Measurements from ENCODE around the gene INTS7.
"Not testable (repeated sequence)": the region's sequence is repeated elsewhere in the genome, so short reads cannot be mapped to it uniquely, and the experiment has no call there.

The INTS7 gene

DNA sequence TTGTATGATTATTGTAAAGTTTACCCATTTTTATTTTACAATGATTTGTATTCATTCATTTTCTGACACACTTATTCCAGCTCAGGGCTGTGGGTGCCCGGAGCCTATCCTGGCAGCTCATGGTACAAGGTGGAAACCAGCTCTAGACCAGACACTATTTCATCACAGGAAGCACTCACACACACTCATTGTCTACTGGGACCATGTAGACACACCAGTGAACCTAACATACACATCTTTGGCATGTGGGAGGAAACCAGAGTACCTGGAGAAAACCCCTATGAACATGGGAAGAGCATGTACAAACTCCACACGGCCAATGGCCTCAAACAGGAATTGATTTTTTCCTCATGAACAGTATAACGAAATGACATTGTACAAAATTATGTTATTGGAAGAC, 2.5 kb upstream of the INTS7 start:
- H3K27ac ChIP-seq = no peak overlapping the region
- no peak for DNase-seq (ENCODE audit: low read depth, low spot score)

DNA sequence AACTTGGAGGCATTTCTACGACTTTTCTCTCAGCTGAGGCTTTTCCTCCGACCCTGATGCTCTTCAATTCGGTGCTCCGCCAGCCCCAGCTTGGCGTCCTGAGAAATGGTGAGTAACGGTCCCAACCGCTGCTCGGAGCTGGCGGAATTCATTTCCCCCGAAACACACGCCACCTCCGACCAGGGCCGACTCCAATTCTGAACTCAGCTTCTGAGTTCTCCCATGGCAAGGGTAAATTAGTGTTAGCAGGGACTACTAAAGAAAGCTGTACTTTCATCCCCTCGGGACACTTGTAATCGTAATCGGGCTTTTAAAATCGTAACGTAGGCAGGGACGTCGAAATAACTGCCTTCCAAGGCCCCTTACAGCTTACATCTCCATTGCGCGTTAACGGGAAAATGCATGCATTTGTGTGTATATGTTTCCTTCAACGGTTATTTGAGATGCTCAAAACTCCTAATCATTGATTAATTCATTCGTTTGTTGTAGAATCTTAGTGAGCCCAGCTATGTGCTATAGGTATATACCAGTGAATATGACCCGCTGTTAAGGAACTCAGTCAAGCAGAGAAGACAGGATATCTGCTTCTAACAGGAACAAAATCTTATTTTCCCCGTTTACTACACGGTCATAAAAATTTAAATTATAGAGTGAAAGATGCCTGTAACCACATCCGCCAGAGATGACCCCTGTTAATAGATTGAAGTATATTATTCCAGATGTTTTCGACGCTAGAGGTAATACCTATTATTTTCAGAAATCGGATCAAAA, 663 bp upstream of the INTS7 start:
- no peak for DNase-seq (ENCODE audit: low read depth, low spot score)
- H3K27ac ChIP-seq = no peak overlapping the region

DNA sequence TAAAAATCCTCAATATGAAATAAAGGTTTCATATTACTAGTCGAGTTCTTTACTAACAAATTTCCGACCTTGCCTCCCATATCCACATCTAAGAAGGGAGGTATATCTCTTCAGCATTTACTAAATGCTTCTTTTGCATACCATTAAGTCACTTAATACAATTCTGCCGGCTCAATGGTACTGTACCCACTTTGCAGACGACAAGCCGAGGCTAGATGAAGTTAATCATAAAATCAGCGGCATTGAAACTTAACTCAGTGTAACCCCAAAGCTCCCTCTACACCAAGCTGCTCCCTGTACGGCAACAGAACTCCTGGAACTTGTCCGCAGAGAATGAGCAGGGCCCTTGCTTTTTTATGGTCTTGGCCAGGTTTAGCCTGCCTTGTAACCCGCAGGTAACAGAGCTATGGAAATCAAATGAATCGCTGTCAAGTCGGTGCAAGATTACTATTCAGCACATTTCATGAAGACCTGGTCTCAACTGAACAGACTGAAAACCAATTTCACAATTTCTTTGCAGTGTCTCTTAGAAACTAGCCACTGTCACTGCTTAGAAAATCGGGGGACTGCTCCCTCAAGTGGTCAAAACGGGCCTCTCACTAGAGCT, 738 bp downstream of the INTS7 start:
- DNase-seq (ENCODE audit: low read depth, low spot score) = no peak
- H3K27ac ChIP-seq = peak overlapping the region; percentile 79

DNA sequence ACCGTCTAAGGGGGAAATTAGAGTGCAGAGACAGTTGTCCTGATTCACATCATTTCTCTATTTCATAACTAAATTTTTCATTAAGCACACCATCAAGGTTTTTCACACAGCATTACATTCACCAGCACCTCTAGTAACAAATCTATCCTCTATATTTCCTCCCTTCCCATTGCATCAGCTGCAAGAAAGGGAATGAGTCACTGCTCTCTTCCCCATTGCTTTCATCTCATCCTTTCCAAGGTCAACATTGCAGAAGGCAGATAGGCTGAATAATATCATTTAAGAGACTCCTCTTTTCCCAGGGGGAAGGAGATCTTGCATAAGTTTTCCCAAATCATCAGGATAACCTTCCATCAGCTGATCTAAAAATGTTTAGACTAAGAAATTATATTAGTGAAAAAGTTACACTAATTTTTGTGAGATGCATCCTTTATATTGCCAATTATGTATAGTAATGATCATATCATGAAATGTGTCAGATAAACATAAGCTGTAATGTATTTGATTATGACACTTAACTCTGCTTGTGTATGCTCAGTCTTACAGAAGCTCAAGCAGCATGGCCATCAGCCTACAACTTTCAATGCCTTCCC, 4.3 kb downstream of the INTS7 start:
- H3K27ac ChIP-seq = peak overlapping the region; percentile 98
- DNase-seq (ENCODE audit: low read depth, low spot score) = peak; percentile 56

DNA sequence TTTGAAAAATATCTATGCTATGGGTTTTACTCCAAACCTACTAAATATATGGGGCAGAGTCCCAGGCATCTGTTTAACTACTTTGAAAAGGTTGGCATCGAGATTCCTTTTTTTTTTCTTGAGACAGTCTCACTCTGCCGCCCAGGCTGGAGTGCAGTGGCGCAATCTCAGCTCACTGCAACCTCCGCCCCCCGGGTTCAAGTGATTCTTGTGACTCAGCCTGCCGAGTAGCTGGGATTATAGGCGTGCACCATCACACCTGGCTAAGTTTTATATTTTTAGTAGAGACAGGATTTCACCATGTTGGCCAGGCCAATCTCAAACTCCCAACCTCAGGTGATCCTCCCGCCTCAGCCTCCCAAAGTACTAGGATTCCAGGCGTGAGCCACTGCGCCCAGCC, 7.6 kb downstream of the INTS7 start:
- DNase-seq (ENCODE audit: low read depth, low spot score); H3K27ac ChIP-seq: not testable (repeated sequence)

DNA sequence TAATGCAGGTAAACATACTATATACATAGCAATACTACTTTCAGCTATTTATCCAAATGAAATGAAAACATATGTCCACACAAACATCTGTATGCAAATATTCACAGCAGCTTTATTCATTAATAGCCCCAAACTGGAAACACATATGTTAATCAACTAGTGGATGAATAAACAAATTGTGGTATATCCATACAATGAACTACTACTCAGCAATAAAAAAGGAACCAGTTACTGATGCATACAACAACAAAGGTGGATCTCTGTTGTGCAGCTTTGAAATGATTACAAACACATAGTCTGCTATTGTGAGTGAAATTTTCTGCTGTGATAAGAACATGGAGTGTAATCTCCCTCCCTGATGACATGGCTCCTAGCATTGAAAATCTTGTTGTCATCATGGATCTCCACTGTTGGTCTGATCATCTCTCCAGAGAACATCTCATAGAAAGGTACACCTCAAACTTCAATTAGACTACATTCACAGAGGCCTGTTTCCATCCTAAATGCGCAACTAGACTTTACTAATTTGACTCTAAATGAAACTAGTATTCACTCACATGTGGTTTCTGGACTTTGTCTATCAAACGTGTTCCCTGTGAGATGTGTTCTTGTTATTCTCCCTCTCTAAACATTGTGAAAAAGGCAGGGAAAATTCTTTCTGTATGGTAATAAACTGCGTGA, 10.7 kb downstream of the INTS7 start:
- H3K27ac ChIP-seq = no peak overlapping the region
- no peak for DNase-seq (ENCODE audit: low read depth, low spot score)

DNA sequence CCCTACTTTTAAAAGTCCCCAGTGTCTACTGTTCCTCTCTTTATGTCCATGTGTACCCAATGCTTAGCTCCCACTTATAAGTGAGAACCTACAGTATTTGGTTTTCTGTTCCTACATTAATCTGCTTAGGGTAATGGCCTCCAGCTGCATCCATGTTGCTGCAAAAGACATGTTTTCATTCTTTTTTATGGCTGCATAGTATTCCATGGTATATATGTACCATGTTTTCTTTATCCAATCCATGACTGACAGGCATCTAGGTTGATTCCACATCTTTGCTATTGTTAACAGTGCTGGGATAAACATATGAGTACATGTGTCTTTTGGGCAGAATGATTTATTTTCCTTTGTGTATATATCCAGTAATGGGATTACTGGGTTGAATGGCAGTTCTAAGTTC, 12.4 kb downstream of the INTS7 start:
- not testable (repeated sequence) for DNase-seq (ENCODE audit: low read depth, low spot score); H3K27ac ChIP-seq

DNA sequence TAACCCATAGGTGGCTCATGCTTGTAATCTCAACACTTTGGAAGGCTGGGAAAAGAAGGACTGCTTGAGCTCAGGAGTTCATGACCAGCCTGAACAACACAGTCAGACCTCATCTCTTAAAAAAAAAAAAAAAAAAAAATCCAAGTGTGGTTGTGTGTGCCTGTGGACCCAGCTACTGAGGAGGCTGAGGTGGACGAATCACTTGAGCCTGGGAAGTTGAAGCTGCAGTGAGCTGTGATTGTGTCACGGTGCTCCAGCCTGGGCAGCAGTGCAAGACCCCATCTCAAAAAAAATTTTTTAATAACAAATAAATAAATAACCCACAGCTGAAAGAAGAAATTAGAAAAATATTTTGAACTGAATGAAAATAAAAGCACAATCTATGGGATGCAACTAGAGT, 13.8 kb downstream of the INTS7 start:
- DNase-seq (ENCODE audit: low read depth, low spot score) = no peak
- H3K27ac ChIP-seq = no peak overlapping the region

DNA sequence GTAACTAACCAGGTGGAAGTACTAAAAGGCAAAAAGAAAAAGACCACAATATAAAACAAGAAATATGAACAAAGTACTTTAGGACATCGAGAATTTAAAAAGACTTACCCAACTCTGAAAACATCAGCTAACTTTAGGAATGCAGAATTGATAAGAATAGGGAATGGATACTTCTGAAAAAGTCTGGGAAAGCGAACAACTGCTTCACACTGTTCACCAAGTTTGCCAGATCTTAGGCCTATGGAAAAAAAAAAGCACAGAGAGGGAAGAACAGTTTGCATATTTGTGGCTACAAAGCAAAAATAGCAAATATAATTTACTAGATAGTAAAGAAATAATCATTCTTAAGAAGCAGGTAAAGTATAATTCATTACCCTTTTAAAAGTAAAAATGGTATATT, 14.4 kb downstream of the INTS7 start:
- no peak for DNase-seq (ENCODE audit: low read depth, low spot score)
- no peak overlapping the region for H3K27ac ChIP-seq

DNA sequence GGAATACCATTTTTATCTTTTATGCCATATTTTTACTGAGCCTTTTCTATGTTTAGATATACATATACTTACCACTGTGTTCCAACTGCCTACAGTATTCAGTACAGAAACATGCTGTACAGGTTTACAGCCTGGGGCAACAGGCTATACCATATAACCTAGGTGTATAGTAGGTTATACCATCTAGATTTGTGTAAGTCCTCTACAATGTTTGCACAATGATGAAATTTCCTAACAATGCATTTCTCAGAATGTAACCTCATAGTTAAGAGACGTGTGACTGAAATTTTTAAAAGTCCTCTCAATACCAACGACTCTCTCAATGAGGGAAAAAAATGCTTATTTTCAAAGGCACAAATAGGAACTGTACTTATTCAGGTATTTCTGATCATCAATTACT, 21.7 kb downstream of the INTS7 start:
- H3K27ac ChIP-seq = peak overlapping the region; percentile 33
- DNase-seq (ENCODE audit: low read depth, low spot score) = no peak

DNA sequence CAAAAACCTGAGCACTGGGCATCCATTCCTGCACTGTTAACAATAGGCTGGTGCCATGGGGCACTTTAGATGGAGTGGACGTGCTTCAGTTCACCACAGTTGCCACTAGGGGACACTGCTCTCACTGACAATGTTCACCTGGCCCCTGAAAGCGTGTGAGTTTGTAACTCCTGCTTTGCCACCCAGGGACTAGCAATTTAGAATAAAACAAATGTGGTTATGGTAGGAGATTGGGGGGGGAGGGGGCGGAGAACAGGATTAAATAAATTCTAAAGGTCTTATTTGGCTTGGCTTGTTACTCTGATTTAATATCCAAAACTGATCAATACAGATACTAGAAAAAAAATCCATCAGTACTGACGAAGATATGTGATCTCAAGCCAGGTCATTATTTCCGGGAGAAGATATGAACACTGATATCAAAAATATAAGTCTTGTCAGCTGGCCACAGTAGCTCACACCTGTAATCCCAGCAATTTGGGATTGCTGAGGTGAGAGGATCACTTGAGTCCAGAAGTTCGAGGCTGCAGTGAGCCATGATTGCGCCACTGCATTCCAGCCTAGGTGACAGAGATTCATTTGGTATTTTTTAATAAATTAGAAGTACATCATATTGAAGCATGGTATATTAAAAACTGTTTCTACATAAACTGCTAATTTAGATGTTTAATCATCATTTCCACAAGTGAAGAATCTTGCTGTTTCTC, 23.2 kb downstream of the INTS7 start:
- no peak for DNase-seq (ENCODE audit: low read depth, low spot score)
- no peak overlapping the region for H3K27ac ChIP-seq

DNA sequence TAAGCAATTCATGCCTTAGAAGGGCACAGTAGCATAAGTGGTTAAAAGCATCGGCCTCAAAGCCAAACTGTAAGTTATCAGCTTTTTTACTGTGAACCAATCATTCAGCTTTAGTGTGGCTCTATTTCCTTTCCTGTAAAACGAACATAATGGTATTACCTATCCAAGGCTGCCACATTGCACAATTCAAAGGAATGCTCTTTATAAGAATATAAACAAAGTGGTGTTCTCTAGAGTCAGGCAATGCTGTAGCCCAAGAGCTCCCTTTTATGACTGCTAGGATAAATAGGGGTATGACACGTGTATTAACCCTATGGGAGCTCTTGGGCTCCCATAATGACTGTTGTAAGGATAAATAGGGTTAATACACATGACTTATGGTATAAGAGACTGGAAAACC, 25.4 kb downstream of the INTS7 start:
- DNase-seq (ENCODE audit: low read depth, low spot score) = no peak

DNA sequence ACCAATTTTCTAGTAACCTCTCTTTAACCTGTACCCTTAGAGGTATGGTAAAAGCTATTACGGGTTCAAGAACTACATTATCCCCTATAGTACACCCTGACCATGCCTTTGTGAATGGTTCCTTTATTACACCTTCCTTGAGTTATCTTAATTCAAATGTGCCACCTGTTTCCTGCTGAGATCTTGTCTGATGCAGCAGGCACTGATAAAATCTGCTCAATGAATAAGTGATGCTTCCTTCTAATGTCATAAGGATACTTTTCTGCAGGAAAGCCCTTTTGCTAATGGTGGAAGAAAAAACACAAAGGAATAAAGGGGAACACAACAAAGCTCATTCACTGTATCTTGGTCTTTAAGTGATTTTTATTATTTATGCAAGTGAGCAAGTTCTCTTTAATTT, 25.8 kb downstream of the INTS7 start:
- no peak overlapping the region for H3K27ac ChIP-seq
- no peak for DNase-seq (ENCODE audit: low read depth, low spot score)

More for the DNA sequence above, 25.4 kb downstream of the INTS7 start:
- H3K27ac ChIP-seq = no peak overlapping the region

DNA sequence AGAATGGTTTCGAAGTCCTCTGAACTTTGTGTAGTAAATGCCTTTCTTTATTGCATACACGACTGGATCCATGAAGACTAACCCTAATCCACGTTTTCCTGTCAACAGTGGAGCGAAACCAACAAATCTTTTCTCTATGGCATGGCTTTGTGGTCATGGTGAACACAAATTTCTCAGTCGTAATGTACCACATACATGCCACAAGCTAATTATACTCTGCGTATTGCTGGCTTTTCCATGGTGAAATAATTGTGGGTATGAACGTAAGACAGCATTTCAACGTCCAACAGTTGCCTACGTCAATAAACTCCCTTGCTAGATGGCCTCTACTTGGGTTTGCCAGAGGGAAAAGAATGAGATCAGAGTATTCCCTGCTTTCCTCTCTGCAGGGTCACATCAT, 27.5 kb downstream of the INTS7 start:
- no peak for DNase-seq (ENCODE audit: low read depth, low spot score)
- no peak overlapping the region for H3K27ac ChIP-seq

DNA sequence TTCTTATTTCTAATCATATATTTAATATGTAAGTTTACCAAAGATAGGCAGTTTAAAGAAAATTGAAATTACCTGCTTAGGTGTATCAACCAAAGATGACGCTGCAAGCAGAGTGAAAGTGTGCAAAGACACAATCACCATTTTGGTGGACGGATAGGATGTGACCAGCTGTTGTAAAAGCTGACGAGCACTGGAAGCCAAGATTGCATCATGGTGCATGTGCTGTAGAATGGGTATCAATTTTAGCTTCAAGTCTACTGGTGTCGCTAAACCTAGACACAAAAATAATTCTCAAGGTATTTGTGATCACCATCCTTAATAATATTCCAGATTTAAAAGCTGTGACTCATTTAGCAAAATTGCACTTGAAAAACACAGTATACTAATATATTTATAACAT, 28.2 kb downstream of the INTS7 start:
- DNase-seq (ENCODE audit: low read depth, low spot score) = no peak
- no peak overlapping the region for H3K27ac ChIP-seq

DNA sequence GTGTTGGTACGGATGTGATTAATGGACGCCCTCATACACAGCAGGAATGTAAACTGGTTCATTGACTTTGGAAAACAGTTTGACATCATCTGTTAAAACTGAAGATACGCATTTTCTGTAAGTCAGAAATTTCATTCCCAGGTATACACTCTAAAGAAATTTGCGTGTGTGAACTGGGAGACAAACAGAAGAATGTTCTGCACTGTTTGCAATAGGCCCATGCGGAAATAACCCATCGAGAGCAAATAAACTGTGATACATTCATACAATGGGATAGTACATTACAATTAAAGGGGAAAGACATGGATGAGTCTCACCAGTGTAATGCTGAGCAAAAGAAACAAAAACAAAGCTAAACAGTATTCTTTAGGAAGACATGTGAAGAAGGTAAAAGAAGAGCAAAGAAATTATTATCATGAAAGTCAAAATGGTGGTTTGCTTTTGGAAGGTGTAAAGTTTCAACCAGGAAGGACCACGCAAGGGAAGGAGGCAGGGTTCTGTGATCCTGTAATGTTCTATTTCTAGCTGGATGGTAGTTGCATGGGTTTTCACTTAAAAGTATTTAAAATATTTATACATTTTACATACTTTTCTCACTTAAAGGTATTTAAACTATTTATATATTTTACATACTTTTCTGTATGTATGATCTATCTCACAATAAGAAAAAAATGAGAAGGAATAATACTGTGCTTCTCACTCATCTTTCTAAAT, 30.3 kb downstream of the INTS7 start:
- DNase-seq (ENCODE audit: low read depth, low spot score) = no peak
- H3K27ac ChIP-seq = no peak overlapping the region

DNA sequence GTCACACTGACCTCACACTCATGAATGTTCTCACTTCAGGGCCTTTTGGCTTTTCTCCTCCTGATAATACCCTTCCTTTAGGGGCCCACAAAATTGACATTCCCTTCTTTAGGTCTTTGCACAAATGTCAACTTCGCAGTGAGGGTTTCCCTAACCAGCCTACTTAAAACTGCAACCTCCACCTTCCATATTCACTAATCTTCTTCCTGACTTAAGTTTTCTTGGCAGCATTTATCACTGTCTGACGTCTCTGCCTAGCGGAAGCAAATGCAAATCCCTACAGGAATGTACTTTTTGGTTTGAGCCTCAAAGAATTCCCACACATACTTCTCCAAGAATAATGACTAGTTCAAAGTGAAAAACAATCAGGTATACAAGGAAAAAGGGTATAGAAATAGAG, 32.8 kb downstream of the INTS7 start:
- DNase-seq (ENCODE audit: low read depth, low spot score) = no peak
- no peak overlapping the region for H3K27ac ChIP-seq

DNA sequence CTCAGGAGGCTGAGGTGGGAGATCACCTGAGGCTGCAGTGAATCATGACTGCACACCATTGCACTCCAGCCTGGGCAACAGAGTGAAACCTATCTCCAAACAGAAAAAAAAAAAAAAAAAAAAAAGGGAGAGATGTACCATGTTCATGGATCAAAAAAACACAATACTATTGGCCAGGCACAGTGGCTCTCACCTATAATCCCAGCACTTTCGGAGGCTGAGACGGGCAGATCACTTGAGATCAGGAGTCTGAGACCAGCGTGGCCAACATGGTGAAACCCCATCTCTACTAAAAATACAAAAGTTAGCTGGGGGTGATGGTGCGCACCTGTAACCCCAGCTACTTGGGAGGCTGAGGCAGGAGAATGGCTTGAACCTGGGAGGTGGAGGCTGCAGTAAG, 37.9 kb downstream of the INTS7 start:
- DNase-seq (ENCODE audit: low read depth, low spot score); H3K27ac ChIP-seq: not testable (repeated sequence)

DNA sequence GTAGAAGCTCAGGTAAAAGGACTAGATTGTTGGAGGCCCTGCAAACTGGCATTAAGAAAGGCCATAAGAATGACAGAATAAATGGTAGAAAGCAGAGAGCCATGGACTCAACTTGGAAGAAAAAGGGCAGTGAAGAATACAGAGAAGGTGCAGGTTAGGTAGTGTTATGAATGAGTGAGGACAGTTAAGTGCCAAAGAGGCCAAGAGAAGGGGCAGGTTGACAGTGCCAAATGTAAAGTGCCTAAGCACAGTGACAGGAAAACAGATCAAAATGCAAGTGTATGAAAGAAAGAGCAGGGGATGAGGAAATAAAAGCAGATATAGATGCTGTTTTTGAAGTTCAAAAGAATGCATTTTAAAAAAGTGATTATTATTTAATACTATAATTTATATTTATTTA, 43.7 kb downstream of the INTS7 start:
- no peak overlapping the region for H3K27ac ChIP-seq
- DNase-seq (ENCODE audit: low read depth, low spot score) = no peak

Data from epithelial cell of prostate (primary cell).